Epithelial cell of proximal tubule (primary cell): ENCODE results near the gene TAS1R2. TPM values are rescaled to one million over a fixed set of nuclear protein-coding genes. Genes with fewer than 3 reads are reported as not detected.
A peak's percentile ranks its signal among the peaks of the same experiment; 100 is the strongest.

ENCODE experiments used
- DNase-seq: peaks from one replicate; pipeline ENCODE4 v3.0.0-alpha.2; 2011; ENCODE audit warnings: low read depth
- H3K4me3 ChIP-seq: 2 replicates; pipeline ENCODE4 v1.5.1; 2011; ENCODE audit warnings: low read depth, mild to moderate bottlenecking, low read length
- total RNA-seq: library from RNA; depleted of rRNA; stranded (reverse); fragments of >200 nt; gene quantifications from 2 replicates; pipeline ENCODE4 v1.2.3, GENCODE V29; 2015
- TF ChIP-seq, protein P1 (sequence below): conservative IDR thresholded peaks from 2 replicates; pipeline ENCODE4 v1.5.1; 2012; ENCODE audit warnings: low read depth, mild to moderate bottlenecking, low read length

The TAS1R2 gene
- total RNA-seq, 1 donor from 2014 or later: not detected

DNA sequence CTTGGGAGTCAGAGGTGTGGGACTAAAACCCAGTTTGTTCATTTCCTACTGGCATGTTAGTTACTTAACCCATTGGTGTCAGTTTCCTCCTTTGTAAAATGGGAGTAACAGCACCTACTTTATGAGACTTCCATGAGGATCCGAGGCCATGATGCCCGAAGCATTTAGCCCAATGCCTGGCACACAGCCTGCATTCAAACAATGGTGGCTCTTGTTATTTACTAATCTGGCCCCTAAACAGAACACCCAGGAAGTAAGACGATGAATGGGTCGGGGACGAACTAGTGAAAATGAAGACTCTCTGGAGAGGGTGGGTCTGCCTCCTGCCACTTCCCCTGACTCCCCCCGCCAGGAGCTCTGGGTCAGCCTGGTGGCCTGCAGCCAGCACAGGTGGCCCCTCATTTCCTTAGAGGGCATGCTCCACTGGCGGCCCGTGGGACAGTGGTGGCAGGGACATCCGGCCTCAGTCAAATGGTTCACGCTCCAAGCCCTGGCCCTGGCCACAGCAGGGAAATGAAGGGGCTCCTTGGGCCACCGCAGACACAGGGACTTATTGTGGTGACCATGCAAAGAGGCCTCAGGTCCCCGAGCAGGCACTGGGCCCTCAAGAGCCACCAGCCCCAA is 9.5 kb upstream of the TAS1R2 start:
- DNase-seq: no peak
- TF ChIP-seq, protein P1, sequence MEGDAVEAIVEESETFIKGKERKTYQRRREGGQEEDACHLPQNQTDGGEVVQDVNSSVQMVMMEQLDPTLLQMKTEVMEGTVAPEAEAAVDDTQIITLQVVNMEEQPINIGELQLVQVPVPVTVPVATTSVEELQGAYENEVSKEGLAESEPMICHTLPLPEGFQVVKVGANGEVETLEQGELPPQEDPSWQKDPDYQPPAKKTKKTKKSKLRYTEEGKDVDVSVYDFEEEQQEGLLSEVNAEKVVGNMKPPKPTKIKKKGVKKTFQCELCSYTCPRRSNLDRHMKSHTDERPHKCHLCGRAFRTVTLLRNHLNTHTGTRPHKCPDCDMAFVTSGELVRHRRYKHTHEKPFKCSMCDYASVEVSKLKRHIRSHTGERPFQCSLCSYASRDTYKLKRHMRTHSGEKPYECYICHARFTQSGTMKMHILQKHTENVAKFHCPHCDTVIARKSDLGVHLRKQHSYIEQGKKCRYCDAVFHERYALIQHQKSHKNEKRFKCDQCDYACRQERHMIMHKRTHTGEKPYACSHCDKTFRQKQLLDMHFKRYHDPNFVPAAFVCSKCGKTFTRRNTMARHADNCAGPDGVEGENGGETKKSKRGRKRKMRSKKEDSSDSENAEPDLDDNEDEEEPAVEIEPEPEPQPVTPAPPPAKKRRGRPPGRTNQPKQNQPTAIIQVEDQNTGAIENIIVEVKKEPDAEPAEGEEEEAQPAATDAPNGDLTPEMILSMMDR: no peak
- H3K4me3 ChIP-seq: no peak overlapping the region

DNA sequence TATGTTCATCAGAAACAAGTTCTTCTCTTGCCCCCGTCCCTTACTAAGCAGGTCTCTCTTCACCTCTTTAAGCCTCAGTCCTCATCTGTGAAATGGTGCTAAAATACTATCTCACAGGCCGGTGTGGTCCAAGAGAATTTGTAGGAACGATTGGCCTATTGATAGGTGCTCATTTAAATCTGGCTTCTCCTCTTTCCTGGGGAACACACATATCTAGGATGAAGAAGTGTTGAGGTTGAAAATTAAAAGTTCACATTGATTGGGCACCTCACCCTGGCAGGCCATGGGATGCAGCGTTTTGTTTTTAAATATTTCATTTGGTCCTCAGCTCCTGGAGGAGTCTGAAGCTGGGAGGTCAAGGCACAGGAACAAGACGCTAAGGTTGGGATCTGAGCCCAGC is 8.9 kb upstream of the TAS1R2 start:
- no peak for DNase-seq
- no peak overlapping the region for H3K4me3 ChIP-seq
- TF ChIP-seq, protein P1: no peak

DNA sequence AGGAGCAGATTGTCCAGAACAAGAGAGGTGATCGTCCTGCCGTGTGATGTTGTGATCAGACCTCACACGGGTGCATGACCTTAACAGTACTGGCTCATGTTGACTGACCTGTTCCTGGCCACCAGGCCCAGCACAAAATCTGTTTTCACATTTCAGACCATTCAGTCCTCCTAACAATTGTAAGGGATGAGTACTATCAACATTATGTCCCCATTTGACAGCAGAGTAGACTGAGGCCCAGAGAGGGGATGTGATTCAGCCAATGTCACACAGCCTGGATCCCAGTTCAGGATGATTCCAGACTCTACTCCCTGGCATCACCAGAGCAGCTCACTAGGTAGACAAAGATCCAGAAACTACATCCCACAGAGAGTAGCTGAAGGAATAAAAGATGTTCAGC is 7.4 kb upstream of the TAS1R2 start:
- TF ChIP-seq, protein P1: no peak
- no peak overlapping the region for H3K4me3 ChIP-seq
- DNase-seq: no peak

DNA sequence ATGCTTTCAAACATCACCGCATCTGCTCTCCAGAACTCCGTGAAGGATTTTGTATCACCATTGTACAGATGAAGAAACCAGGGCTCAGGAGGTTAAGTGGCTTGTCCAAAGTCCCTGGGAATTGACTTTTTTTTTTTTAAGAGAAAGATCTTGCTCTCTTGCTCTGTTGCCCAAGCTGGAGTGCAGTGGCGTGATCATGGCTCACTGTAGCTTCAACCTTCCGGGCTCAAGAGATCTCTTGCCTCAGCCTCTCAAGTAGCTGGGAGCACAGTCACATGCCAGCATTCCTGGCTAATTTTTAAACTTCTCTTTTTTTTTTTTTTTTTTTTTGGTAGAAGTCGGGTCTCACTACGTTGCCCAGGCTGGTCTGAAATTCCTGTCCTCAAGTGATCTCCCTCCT is 6.9 kb upstream of the TAS1R2 start:
- H3K4me3 ChIP-seq: no peak overlapping the region
- DNase-seq: peak; percentile 31
- TF ChIP-seq, protein P1: no peak

DNA sequence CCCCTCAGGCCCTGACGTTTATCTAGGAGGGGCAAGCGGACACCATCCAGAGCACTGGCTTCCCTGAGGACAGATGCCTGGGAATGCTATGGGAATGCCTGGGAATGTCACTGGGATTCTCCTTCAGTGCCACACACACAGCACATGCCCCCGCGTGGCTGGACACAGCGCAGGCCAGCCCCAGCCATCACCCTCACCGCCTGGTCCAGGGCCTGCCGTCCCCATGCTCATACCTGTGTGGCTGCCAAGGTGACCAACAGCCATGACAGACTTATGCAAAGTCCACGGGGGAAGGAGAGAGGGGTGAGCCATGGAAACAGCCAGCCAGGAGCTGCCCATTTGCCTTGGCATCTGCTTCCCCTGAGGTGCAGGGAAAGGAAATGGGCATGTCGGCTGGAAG is 5.7 kb upstream of the TAS1R2 start:
- H3K4me3 ChIP-seq: no peak overlapping the region
- TF ChIP-seq, protein P1: no peak
- no peak for DNase-seq

DNA sequence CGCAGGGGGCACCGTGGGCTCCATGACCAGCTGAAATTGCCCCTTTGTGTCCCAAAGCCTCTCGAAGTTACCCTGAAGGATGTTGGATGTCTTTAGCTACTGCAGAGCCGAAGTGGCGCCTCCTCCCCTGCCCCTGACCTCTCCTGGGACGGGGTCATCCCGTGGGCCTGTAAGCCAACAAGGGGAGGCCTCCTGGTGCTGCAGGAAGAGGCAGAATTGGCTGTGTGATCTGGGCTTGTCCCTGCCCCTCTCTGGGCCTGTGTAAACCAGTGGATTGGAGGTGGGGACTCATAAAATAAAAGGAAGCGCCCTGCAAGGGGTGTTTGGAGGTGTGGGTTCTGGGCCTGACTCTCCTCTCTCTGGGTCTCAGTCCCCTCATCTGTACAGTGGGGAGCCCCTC is 2.1 kb upstream of the TAS1R2 start:
- DNase-seq: no peak
- no peak overlapping the region for H3K4me3 ChIP-seq
- TF ChIP-seq, protein P1: no peak

DNA sequence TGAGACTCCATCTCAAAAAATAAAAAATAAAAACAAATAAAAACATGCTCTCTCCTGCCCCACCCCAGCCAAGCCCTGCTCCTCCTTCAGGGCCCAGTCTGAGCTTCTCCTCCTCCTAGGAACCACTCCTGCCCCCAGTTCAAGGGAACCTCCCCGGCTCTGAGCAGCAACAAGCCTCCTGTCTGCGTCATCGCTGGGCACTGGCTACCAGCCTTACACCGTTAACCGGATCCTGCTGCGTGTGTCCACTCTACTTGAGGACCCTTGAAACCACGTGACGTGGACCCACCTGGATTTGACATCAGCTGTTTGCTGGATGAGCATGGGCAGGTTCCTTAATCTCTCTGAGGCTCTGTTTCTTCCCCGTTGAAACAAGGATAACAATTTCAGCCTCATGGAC is 1.6 kb upstream of the TAS1R2 start:
- TF ChIP-seq, protein P1: no peak
- H3K4me3 ChIP-seq: no peak overlapping the region
- no peak for DNase-seq
